Right lobe of liver (tissue), 4 donors: Measurements from ENCODE around the gene P2RX2.

Experiments used
- CTCF ChIP-seq, 4 donors: fragments of 200-600 bp in 3 of 4; fragments of 450-650 bp in 1 of 4; IDR thresholded peaks; one replicate each; pipeline versions ENCODE4 v1.5.1 to v1.8.0; 2016 to 2022; ENCODE audit warnings: antibody characterized with exemption in 4 of 4, mild to moderate bottlenecking in 2 of 4
- POLR2A ChIP-seq: fragments of 450-650 bp; IDR thresholded peaks from one replicate; pipeline ENCODE4 v1.6.1; 2017; ENCODE audit warnings: antibody characterized with exemption, mild to moderate bottlenecking
- donor health status: DM: no; HTN: no; CAD: no.
- donor health status: DM: no; HTN: no; CAD: no.
- donor health status: DM: no; HTN: yes; CAD: no.

- TF ChIP-seq CTCF (IDR thresholded peaks at IDR 0.05) (no peak), POLR2A (no peak)
Measured at GRCh38 chr12:132651444-132652100, 33.0 kb downstream of the P2RX2 start.
